Immature natural killer cell (primary cell): ENCODE results near the gene CFAP299. TPM values are rescaled to one million over a fixed set of nuclear protein-coding genes. Genes with fewer than 3 reads are reported as not detected.

Experiments used
- DNase-seq, 3 donors: peaks; one replicate each; pipeline ENCODE4 v3.0.0; 2022; ENCODE audit warnings: mixed read lengths in 1 of 3
- H3K27ac Mint-ChIP-seq, 6 donors: one replicate each; pipeline ENCODE4 v1.8.0; 2020; ENCODE audit warnings: mixed read lengths in 6 of 6, mild to moderate bottlenecking in 5 of 6, inconsistent platforms in 4 of 6, moderate library complexity in 3 of 6
- H3K27me3 Mint-ChIP-seq, 3 donors: one replicate each; pipeline ENCODE4 v1.8.0; 2020 to 2021; ENCODE audit warnings: low read depth in 3 of 3, mild to moderate bottlenecking in 3 of 3, mixed read lengths in 3 of 3, moderate library complexity in 3 of 3, inconsistent platforms in 1 of 3
- H3K36me3 Mint-ChIP-seq, 3 donors: one replicate each; pipeline ENCODE4 v1.8.0; 2020; ENCODE audit warnings: mixed read lengths in 3 of 3, inconsistent platforms in 2 of 3, mild to moderate bottlenecking in 2 of 3
- H3K4me1 Mint-ChIP-seq, 2 donors: one replicate each; pipeline ENCODE4 v1.8.0; 2020; ENCODE audit warnings: inconsistent platforms in 2 of 2, mild to moderate bottlenecking in 2 of 2, mixed read lengths in 2 of 2, moderate library complexity in 1 of 2
- H3K4me3 Mint-ChIP-seq, 5 donors: one replicate each; pipeline ENCODE4 v1.8.0; 2020; ENCODE audit warnings: mild to moderate bottlenecking in 5 of 5, mixed read lengths in 5 of 5, inconsistent platforms in 3 of 5, moderate library complexity in 3 of 5
- H3K9me3 Mint-ChIP-seq, 6 donors: one replicate each; pipeline ENCODE4 v1.8.0; 2020; ENCODE audit warnings: mild to moderate bottlenecking in 6 of 6, mixed read lengths in 6 of 6, inconsistent platforms in 4 of 6, moderate library complexity in 3 of 6
- polyA plus RNA-seq, 3 donors: library from polyadenylated mRNA; unstranded; fragments of 300-500 nt; fragmentation: Illumina TruSeq; gene quantifications; one replicate each; pipeline ENCODE4 v1.2.3, GENCODE V29; 2021

CFAP299 gene
- polyA plus RNA-seq, 3 donors from 2014 or later: 0.72 TPM; not detected in 2

GRCh38 chr4:80852061-80852460 lies 516.5 kb downstream of the CFAP299 start:
- H3K4me1 Mint-ChIP-seq: no peaks in the 10 kb centered on the region
- no peak for DNase-seq
- H3K36me3 Mint-ChIP-seq: no peaks in the 10 kb centered on the region
- peaks cover 0 to 3% (median 0%) of the 10 kb centered on the region in 3 donors for H3K27me3 Mint-ChIP-seq
- peaks cover 0 to 5% (median 0%) of the 10 kb centered on the region in 6 donors for H3K9me3 Mint-ChIP-seq
- H3K27ac Mint-ChIP-seq: no peak overlapping the region
- H3K4me3 Mint-ChIP-seq: no peak overlapping the region

GRCh38 chr4:80873571-80873970 lies 538.0 kb downstream of the CFAP299 start:
- Mint-ChIP-seq H3K36me3 (no peaks in the 10 kb centered on the region), H3K27me3 (peaks cover 0 to 2% (median 0%) of the 10 kb centered on the region in 3 donors), H3K4me1 (no peaks in the 10 kb centered on the region), H3K27ac (no peak overlapping the region), H3K4me3 (no peak overlapping the region), H3K9me3 (peaks cover 0 to 5% (median 0%) of the 10 kb centered on the region in 6 donors)
- no peak for DNase-seq

DNA sequence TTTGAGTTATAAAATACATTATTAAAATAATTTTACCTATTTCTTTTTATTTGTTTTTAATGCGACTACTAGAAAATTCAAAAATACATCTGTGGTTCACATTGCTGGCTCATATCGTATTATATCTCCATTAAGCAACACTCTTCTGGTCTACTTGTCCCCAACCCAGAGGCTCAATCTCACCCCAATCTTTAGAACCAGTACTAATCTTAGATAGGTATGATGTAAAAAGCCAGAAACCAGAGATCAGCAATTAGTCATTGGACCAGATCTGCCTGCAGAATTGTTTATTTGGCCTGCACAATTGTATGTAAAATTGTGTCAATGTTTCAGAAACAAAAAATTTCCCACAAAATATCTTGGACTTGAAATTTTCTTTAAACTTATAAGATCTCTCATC lies 539.4 kb downstream of the CFAP299 start:
- Mint-ChIP-seq H3K27me3 (peaks cover 0 to 2% (median 0%) of the 10 kb centered on the region in 3 donors), H3K36me3 (no peaks in the 10 kb centered on the region), H3K9me3 (peaks cover 0 to 5% (median under 1%) of the 10 kb centered on the region in 6 donors), H3K27ac (no peak overlapping the region), H3K4me3 (no peak overlapping the region), H3K4me1 (no peaks in the 10 kb centered on the region)
- DNase-seq: no peak

DNA sequence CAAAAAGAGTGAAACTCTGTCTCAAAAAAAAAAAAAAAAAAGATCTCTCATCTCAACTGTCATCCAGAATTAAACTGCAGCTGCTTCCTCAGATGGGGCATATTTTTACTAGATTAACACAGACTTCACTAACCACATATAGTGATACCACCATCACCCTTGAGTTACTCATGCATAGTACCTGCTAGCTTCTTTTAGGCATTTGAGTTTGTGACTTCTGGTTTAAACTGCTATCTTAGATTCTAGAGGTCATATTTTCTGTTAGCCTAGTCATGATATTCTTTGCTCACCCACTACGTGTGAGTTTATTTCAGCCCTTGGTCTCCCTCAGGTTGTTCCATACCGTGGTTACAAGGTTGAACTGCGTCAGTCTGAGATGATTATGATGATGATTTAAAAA lies 540.1 kb downstream of the CFAP299 start:
- H3K4me1 Mint-ChIP-seq: no peaks in the 10 kb centered on the region
- H3K9me3 Mint-ChIP-seq: peaks cover 0 to 4% (median under 1%) of the 10 kb centered on the region in 6 donors
- DNase-seq: no peak
- H3K4me3 Mint-ChIP-seq: no peak overlapping the region
- peaks cover 0 to 2% (median under 1%) of the 10 kb centered on the region in 3 donors for H3K27me3 Mint-ChIP-seq
- H3K27ac Mint-ChIP-seq: no peak overlapping the region
- no peaks in the 10 kb centered on the region for H3K36me3 Mint-ChIP-seq

- H3K9me3 Mint-ChIP-seq: peaks cover 0 to 4% (median 0%) of the 10 kb centered on the region in 6 donors
- H3K4me3 Mint-ChIP-seq: no peak overlapping the region
- peaks cover 0 to 3% (median 2%) of the 10 kb centered on the region in 3 donors for H3K27me3 Mint-ChIP-seq
- DNase-seq: no peak
- no peaks in the 10 kb centered on the region for H3K4me1 Mint-ChIP-seq
- no peak overlapping the region for H3K27ac Mint-ChIP-seq
- no peaks in the 10 kb centered on the region for H3K36me3 Mint-ChIP-seq
Observed at GRCh38 chr4:80876810-80877209, 541.3 kb downstream of the CFAP299 start.

DNA sequence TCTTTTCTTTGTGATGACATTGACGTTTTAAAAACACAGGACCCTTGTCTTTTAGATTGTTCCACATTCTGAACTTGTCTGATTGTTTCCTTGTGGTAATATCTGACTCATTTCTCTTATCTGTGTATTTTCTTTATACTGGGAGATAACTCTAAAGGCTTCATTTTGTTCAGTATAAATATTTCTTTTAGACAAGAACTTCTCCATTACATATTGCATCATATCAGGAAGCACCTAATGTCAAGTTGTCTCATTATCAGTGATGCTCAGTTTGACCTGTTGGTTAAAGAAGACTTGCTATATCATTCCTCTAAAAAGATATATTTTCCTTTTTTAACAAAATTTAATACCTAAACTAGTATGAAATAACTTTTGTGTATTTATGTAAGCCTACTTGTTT lies 542.7 kb downstream of the CFAP299 start:
- Mint-ChIP-seq H3K27ac (no peak overlapping the region), H3K4me1 (no peaks in the 10 kb centered on the region), H3K4me3 (no peak overlapping the region), H3K27me3 (peaks cover 0 to 3% (median 0%) of the 10 kb centered on the region in 3 donors), H3K36me3 (no peaks in the 10 kb centered on the region), H3K9me3 (peaks cover 0 to 6% (median 0%) of the 10 kb centered on the region in 6 donors)
- no peak for DNase-seq

DNA sequence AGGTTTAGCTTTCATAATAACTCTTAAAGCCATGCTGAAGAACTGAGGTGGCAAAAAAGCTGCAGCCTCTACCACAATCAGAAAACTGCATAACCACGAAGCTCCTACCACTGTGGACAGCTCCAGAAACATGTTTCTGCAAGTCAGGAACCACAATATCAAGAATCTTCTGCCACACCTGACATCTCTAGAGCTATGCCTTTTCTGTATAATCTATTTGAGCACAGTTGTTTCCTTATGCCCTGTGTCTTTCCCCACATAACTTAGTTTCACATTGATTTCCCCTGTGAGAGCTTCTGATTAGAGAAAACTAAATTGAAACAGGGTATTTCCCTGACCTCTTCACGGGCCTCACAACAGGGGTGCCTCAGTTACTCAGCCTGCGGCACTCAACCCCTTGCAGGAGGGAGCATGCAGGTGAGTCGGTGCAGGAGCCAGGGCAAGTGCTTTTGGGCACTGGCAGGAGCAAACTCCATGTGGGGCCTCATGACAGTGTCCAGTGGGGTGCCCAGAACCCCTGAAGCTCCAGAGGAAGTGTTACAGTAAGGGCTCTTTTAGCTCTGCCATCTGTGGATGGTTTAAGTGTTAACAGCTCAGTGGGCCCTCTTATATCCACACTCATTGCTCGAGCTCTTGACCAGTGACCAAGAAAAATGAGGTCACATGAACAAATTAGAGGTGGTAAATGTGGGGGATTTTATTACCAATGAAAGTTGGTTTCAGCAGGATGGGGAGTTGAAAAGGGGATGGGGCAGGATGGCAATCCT lies 562.2 kb downstream of the CFAP299 start:
- Mint-ChIP-seq H3K27me3 (peaks cover 0 to 8% (median 3%) of the 10 kb centered on the region in 3 donors), H3K27ac (no peak overlapping the region), H3K9me3 (peaks cover 0 to 7% (median 0%) of the 10 kb centered on the region in 6 donors), H3K4me3 (no peak overlapping the region), H3K4me1 (no peaks in the 10 kb centered on the region), H3K36me3 (no peaks in the 10 kb centered on the region)
- peak in 1 of 3 donors; percentile 9 for DNase-seq

DNA sequence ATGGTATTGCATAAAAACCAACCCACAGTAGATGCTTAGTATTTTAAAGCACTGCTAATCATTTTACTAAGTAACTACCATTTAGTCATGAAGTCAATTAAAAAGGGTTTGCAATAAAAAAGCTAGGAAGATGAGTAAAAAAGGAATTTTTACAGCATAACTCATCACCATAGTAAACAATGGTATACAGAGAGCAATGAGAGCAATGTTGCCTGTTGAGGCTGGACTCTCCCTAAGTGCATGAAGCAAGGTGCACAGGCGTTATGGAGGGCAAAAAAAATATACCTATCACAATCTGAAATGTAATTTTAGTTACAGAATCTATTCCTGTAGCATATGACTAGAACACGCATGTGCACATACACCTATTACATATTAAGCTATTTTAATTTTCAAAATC lies 565.4 kb downstream of the CFAP299 start:
- DNase-seq: no peak
- no peak overlapping the region for H3K4me3 Mint-ChIP-seq
- H3K4me1 Mint-ChIP-seq: no peaks in the 10 kb centered on the region
- H3K27me3 Mint-ChIP-seq: peaks cover 0 to 10% (median 3%) of the 10 kb centered on the region in 3 donors
- no peak overlapping the region for H3K27ac Mint-ChIP-seq
- no peaks in the 10 kb centered on the region for H3K36me3 Mint-ChIP-seq
- H3K9me3 Mint-ChIP-seq: peaks cover 0 to 4% (median 0%) of the 10 kb centered on the region in 6 donors

DNA sequence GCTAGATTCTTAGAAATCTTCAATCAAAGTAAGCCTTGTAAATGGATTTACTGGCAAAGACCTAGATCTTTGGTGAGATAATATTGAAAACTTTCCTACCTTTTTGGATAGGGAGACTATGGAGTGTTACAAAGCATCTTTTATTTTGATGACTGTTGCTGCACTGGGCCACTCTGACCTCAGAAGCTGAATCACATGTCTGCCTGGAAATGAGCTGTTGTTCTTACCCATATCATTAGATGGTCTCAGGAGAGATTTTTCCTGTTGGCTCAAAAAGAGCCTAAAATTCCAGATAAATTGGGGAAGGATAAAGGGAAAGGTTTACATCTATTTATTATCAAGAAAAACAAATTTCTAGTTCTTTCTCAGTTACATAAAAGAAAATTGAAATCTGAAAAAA lies 567.5 kb downstream of the CFAP299 start:
- Mint-ChIP-seq H3K9me3 (peaks cover 0 to 13% (median 4%) of the 10 kb centered on the region in 6 donors), H3K4me3 (no peak overlapping the region), H3K36me3 (no peaks in the 10 kb centered on the region), H3K4me1 (no peaks in the 10 kb centered on the region), H3K27ac (no peak overlapping the region), H3K27me3 (peaks cover 1 to 12% (median 3%) of the 10 kb centered on the region in 3 donors)
- DNase-seq: no peak

DNA sequence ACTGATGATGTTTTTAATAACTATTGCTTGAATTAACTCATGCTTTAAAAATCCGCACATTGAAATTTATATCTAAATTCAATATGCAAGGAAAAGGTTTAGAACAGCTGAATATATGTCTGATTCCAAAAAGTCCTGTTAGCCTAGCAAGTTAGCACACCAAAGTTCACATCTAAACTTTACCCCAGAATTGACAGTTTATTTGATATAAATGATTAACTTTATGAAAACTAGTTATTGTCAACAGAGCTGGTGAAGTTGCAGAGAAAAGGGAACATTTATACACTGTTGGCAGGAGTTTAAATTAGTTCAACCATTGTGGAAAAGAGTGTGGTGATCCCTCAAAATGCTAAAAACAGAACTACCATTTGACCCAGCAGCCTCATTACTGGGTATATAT lies 574.4 kb downstream of the CFAP299 start:
- H3K4me3 Mint-ChIP-seq: no peak overlapping the region
- peaks cover 0 to 9% (median 5%) of the 10 kb centered on the region in 6 donors for H3K9me3 Mint-ChIP-seq
- H3K36me3 Mint-ChIP-seq: no peaks in the 10 kb centered on the region
- H3K4me1 Mint-ChIP-seq: no peaks in the 10 kb centered on the region
- peaks cover 0 to 11% (median 1%) of the 10 kb centered on the region in 3 donors for H3K27me3 Mint-ChIP-seq
- H3K27ac Mint-ChIP-seq: no peak overlapping the region
- no peak for DNase-seq

GRCh38 chr4:80911458-80911857 lies 575.9 kb downstream of the CFAP299 start:
- DNase-seq: peak in 1 of 3 donors; percentile 8
- Mint-ChIP-seq H3K9me3 (peaks cover 0 to 9% (median 5%) of the 10 kb centered on the region in 6 donors), H3K27me3 (peaks cover 0 to 8% (median 1%) of the 10 kb centered on the region in 3 donors), H3K36me3 (no peaks in the 10 kb centered on the region), H3K4me3 (no peak overlapping the region), H3K27ac (no peak overlapping the region), H3K4me1 (no peaks in the 10 kb centered on the region)

DNA sequence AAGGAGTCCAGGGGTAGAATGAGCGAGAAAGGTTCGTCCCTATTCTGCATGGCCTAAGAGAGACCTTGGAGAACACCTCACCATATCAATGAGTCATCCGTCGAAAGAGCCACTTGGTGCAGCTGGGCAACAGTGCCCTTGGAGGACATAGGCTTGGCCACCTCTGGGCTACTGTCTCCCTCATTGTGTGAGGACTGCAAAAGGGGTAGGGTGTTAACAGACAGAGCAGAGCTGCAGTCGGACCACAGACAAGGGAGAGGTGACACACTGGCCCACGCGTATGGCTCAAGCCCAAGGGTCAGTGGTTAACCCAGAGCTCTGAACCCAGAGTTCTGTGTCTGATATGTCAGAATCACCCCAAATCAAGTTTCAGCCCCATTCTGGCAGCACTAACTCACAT lies 576.8 kb downstream of the CFAP299 start:
- Mint-ChIP-seq H3K4me1 (no peaks in the 10 kb centered on the region), H3K36me3 (no peaks in the 10 kb centered on the region), H3K27ac (no peak overlapping the region), H3K27me3 (peaks cover 0 to 8% (median under 1%) of the 10 kb centered on the region in 3 donors), H3K4me3 (no peak overlapping the region), H3K9me3 (peaks cover 0 to 5% (median under 1%) of the 10 kb centered on the region in 6 donors)
- DNase-seq: no peak

DNA sequence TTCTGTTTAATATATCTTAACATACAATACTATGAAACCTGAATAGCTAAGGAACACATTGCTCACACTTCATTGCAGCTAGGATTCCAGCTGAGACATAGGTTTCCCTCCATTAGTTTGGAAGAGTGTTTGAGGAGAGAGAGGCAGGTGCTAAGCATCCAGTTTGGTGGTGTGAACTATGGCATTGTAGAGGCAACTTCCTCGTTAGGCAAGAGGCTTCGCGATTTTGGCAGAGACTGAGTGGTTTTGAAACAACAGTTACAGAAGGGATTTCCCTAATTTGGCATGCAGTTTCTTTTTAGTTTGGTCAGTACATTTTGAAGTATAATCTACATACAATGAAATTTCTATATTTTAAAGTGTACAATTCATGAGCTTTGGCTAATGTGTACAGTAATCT lies 577.9 kb downstream of the CFAP299 start:
- H3K27ac Mint-ChIP-seq: no peak overlapping the region
- H3K4me1 Mint-ChIP-seq: no peaks in the 10 kb centered on the region
- no peaks in the 10 kb centered on the region for H3K36me3 Mint-ChIP-seq
- H3K4me3 Mint-ChIP-seq: no peak overlapping the region
- H3K9me3 Mint-ChIP-seq: peaks cover 0 to 5% (median 0%) of the 10 kb centered on the region in 6 donors
- no peak for DNase-seq
- H3K27me3 Mint-ChIP-seq: peaks cover 0 to 4% (median 0%) of the 10 kb centered on the region in 3 donors

- Mint-ChIP-seq H3K27me3 (no peaks in the 10 kb centered on the region), H3K4me3 (no peak overlapping the region), H3K9me3 (peaks cover 0 to 5% (median 0%) of the 10 kb centered on the region in 6 donors), H3K4me1 (no peaks in the 10 kb centered on the region), H3K36me3 (no peaks in the 10 kb centered on the region), H3K27ac (no peak overlapping the region)
- DNase-seq: no peak
Observed at GRCh38 chr4:80916770-80917169, 581.2 kb downstream of the CFAP299 start.
